HG03108 (cell line): ENCODE results near the gene SIN3A.
"Not testable (repeated sequence)": the region's sequence is repeated elsewhere in the genome, so short reads cannot be mapped to it uniquely, and the experiment has no call there.

ENCODE experiments used
- ATAC-seq: cut with Tn5 transposase; IDR thresholded peaks from one replicate; pipeline ENCODE4 v1.9.1; 2021; ENCODE audit warnings: moderate library complexity; ENCODE audit not compliant: unreplicated experiment

Gene SIN3A

DNA sequence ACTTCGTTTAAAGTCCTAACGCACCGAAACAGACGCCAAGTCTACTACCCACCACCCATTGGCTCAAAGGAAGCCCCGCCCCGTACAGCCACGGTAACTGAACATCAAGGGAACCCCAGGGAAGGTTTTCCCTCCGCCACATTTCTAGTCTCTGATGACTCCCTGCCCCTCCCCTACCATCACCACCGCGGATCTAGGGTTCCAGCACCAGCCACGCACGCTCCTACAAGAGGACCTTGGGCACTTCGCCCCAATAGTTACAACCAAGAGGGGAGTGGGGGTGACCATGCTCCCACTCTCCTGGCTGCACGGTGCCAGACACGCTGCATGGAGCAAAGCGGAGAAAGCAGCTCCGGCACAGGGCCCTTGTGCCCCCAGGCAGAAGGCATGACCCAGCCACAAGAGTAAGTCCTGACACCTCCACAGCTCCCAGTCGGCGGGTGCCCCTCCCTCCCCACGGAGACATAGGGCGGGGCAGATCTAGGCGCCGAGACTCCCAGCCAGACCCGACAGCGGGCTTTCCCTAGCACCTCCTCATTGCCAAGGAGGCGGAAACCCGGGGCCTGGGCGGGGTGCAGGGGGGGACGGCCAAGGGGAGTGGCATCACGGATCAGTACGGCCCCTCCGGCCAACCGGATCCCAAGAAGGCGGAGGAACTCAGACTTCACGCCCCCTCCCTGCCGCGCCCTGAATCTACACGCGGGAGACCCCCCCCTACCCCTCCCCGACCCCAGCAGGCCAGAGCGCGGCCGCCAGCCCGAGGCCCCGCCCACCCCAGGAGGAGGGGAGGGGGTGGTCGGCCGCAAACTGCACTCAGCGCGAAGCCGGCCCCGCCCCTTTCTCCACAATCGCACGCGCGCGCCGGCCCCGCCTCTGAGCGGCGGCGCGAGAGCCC, 936 bp downstream of the SIN3A start:
- peak; percentile 20 for ATAC-seq

DNA sequence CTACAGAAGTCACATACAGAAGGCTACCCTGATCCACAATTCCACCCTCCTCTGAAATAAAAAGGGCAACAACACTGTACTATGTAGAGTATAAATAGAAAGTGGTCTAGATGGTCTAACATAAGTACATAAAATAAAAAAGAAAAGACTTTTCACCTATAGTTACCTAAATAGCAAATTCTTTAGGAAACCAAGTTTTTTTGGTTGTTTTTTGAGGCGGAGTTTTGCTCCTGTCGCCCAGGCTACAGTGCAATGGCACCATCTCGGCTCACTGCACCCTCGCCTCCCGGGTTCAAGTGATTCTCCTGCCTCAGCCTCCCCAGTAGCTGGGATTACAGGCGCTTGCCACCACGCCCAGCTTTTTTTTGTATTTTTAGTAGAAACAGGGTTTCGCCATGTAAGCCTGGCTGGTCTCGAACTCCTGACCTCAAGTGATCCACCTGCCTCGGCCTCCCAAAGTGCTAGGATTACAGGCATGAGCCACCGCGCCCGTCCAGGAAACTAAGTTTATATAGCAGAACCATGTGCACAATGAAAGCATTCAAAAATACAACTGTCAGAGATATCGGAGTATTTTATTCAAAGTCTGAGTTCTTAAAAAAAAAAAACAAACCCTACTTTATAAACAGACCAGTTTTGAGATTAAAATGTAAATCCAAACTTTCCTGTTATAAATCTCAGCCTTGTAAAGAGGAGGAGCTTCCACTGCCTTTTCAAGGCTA, 1.7 kb downstream of the SIN3A start:
- no peak for ATAC-seq

DNA sequence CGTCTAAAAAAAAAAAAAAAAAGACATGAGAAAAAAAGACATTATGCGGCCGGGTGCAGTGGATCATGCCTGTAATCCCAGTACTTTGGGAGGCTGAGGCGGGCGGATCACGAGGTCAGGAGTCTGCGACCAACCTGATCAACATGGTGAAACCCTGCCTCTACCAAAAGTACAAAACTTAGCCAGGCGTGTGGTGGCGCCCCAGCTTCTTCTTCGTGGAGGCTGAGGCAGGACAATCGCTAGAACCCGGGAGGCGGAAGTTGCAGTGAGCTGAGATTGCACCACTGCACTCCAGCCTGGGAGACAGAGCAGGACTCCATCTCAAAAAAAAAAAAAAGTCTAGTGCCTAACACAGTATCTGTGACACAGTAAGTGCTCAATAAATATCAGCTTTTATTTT, 3.3 kb downstream of the SIN3A start:
- not testable (repeated sequence) for ATAC-seq

DNA sequence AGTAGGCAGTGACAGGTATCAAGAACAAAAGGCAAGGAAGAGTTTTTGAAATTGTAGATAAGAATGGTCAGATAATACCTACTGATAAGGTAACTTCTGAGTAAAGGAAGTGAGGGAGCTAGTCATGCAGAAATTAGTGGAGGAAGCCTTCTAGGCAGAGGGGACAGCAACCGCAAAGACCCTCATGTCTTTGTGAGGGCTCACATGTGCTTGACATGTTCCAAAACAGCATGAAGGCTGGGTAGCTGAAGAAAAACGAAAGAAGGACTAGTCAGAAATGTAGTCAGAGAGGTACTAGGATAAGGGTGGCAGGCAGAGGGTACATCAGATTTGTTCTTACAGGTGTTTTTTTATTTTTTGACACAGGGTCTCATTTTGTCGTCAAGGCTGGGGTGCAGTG, 5.3 kb downstream of the SIN3A start:
- no peak for ATAC-seq

DNA sequence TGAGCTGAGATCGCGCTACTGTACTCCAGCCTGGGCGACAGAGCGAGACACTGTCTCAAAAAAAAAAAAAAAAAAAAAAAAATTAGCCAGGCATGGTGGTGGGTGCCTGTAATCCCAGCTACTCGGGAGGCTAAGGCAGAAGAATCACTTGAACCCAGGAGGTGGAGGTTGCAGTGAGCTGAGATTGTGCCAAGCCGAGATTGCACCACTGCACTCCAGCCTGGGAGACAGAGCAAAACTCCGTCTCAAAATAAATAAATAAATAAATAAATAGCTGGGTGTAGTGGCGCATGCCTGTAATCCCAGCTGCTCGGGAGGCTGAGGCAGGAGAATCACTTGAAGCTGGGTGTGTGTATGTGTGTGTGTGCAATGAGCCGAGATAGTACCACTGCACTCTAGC, 6.2 kb downstream of the SIN3A start:
- not testable (repeated sequence) for ATAC-seq

DNA sequence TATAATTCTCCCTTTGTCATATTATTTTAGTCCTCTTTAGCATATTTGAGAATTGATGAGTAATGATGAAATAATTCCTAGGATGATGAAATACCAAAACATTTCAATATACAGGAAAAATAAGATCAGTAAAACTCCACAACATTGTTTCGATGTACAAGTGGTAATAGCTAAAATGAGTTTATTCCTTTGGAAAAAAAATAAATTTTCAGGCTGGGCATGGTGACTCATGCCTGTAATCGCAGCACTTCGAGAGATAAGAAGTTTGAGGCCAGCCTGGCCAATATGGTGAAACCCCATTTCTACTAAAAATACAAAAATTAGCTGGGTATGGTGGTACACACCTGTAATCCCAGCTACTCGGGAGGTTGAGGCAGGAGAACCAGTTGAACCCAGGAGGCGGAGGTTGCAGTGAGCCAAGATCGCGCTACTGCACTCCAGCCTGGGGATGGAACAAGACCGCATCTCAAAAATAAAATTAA, 7.5 kb downstream of the SIN3A start:
- ATAC-seq: not testable (repeated sequence)

DNA sequence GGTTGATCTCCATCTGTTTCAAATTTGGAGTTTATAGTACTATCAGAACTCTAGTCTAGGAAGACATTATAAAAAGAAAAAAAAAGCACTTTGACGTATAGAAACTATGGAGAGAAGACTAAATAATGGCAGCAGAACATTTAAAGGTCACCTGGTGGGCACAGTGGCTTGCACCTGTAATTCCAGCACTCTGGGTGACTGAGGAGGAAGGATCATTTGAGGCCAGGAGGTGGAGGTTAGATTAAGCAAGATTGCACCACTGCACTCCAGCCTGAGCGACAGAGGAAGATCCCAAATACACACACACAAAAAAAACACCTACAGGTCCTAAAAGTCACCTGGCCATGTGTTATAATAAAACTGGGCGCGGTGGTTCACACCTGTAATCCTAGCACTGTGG, 13.8 kb downstream of the SIN3A start:
- ATAC-seq: no peak

DNA sequence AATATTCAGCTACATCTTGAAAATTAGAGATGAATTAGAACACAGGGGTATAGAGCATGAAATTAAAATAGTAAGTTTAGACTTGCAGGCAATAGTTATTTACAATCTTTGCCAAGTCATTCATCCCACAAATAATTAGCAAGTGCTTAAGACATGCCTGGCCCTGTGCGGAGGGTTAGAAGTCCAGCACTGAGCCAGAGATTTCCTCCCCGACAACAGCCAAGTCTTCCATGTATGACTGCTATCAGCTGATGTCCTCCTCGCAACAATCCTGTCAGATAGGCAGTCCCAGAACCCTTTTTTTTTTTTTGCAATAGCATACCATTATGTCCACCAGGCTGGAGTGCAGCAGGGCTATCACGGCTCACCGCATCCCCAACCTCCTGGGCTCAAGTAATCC, 14.6 kb downstream of the SIN3A start:
- no peak for ATAC-seq

DNA sequence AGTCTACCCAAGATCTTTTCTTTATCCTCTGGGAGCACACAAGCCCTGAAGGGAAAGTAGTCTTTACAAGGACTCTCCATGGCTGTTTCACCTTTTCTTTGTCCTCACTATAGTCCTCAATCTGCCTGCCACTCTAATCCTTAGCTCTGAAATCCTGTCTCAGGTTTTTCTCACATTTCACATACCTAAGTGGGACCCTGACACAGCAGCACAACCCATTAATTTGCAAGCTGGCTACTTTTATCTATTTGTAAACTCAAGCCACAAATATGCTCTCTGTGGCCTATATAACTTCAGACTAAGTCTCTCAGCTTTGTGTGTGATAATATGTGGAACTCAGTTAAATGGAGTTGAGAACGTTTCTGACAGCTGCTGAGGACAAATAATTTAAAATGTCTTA, 19.8 kb downstream of the SIN3A start:
- ATAC-seq: no peak

DNA sequence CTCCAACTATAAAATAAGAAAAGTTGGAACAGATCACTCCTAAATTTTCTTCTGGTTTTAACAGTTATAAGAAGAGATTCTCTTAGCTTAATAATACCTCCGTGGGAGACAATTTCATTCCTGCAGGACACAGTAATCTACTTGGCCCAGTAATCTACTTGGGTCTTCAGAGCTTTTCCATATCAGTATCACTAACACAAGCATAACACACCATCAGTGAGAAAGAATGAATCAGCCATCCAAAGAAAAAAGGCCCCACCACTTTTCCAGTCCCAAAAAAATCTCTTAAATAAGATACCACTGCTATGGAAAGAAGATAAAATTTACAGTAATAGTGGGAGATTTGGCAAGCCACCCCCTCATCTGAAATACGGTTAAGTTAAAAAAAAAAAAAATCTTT, 20.2 kb downstream of the SIN3A start:
- ATAC-seq: no peak

DNA sequence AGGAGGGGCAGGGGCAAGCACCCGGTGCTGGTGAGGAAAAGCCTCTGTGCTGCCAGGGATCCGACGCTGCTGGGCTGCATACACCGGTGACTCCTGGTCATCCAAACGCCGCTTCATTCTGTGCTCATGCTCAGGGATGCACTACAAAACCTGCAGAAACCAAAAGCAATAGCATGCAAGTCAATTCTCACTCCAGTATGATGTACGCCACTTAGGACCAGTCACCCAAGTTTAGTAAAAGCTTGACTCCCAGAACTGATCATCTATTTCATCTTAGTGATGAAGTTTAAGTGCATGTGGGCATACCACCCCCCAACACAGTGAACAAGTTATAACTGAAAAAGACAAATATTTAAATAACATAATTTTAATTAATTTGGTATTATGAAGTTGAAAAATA, 21.2 kb downstream of the SIN3A start:
- ATAC-seq: no peak

DNA sequence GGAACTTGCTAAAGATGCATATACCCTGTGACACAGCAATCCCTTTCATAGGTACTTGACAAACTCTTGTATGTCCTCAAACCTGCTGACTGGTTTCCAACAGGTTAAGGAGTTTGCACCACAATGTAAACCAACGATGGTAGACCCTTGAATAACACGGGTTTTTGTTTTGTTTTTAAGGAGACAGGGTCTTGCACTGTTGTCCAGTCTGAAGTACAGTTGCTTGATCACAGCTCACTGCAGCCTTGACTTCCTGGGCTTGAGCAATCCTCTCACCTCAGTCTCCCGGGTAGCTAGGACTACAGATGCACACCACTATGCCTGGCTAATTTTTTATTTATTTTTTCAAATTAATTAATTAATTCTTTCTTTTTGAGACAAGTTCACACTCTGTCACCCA, 23.3 kb downstream of the SIN3A start:
- ATAC-seq: no peak

DNA sequence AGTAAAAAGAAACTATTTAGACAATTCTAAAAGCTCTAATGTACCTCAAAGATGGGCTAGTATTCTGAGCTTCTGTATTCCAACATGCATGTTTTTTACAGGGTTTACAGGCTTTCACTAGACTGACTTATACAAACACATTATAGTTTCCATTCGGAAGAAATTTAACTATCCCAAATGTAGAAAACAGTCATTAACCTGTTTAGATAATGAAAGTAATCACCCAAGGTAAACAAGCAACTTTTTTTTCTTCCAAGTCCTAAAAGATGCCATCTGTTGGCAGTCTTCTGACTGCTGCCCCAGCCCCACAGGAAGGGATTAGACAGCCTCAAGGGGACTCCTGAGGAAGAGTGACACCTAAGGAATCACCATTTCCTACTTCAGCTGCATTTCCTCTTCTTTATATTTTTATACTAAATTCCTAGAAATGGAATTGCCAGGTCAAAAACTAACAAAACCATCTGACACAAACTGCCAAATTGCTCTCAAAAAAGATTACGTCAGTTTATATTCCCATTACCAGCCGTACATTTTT, 25.5 kb downstream of the SIN3A start:
- no peak for ATAC-seq

DNA sequence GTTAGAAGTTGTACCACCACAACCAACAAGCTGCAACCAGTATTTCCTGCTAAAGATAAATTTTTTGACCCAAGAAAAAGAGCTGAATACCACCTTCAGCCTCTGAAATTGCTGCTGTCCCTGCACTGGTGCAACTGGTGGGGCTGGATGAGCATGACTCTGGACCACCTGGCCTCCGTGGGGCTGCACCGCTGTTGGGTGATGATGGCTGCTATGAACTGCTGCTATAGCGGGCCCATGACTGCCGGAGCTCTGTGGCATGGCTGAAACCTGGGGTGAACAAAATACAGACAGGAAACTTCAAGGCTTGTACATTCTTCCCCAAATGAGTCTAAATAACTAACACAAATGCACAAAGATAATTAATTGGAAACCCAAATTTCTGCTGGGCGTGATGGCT, 28.9 kb downstream of the SIN3A start:
- ATAC-seq: no peak

DNA sequence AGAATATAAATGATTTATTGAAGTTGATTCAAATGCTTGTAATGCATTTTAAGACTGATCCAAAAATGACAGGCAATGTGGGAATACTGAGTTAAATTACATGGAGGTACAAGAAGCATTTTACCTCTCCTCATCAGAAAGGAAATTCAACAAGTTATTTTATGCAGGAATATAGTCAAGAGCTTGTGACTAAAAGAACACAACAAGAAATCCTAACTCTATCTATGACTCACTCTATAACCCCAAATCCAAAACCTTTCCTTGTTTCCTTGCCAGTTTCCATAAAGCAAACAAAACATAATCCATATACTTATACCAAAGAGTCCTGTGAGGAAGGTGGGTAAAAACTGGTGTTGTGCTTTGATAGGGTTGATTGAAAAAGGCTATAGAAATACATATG, 30.8 kb downstream of the SIN3A start:
- ATAC-seq: no peak

DNA sequence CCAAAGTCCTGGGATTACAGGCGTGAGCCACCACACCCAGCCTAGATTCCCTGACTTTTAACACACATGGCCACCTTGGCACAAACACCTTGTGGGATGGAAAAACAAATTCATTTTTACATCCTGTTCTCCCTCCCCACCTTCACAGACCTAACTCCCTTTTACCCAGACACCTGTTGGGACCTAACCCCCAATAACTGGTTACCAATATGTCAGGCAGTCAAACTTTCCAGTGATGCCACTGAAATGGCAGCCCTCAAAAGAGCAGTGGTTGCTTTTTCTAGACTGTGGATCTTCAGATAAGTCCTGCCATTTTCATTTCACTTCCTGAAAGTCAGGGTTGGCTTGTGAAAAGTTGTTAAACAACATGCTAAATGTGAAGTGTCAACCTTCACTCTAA, 34.9 kb downstream of the SIN3A start:
- ATAC-seq: no peak

DNA sequence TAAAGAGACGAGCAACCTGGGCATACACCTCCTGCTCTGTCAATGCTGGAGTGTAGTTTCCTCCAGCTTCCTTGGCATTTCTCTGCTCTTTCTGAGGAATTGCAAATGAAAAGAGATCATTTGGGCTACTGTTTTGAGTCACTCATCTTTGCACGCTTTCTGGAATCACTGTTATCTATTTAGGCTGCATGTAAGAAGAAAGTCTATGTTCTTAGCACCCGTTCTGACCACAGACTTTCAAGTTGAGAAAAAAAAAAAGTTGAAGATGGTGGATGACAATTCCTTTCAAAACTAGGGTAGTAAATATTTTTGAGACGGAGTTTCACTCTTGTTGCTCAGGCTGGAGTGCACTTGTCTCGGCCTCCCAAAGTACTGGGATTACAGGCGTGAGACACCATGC, 41.3 kb downstream of the SIN3A start:
- ATAC-seq: no peak

DNA sequence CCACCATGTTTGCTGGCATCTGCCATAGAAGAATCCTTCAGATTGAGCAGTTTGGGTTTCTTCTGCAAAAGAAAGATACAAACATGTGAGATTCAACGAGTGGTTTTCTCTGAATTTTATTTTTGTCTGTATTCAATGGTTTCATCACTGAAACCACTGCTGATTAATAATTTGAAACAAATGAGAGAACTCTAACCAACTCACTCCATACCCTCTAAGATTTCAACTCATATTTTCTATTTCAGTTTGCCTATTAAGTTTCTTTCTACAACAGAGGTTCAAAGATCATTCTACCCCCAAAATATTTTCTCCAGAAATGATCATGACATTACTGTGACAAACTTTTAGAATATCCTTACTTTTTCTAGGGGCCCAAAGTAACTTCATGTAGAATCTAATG, 44.4 kb downstream of the SIN3A start:
- no peak for ATAC-seq

DNA sequence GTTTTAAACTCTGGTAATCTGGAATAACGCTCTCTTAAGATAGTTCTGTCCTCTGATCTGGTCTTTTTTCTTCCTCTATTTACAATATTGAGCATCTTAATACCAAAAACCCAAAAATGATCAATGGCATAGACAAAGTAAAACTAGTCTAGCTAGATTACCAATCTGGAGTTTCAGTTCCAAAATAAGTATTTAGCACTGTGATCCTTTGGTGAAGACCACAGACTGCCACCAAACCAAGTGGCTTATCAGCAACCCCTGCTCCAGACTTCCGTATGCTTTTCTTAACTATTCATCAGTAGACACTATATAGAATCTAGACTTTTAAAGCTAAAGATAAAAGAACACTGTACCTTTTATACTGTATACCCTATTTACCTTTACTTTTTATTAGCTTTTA, 47.6 kb downstream of the SIN3A start:
- no peak for ATAC-seq

DNA sequence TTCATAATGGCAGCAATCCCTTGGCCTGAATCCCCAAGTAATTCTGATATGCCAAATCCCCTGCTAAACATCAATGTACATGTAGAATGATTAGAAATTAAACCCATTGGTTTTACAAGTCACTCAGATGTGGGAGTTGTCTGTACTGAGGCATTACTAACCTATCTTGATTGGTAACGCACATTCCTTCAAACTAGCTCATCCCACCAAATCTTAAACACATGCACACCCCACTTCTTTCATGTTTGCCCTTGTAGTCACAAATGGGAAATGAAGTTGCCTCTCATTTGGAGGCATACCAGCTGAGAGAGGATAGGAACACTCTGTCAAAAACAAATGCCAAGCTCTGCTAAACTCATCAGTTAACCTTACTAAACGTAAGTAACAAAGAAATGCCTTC, 54.0 kb downstream of the SIN3A start:
- ATAC-seq: no peak

DNA sequence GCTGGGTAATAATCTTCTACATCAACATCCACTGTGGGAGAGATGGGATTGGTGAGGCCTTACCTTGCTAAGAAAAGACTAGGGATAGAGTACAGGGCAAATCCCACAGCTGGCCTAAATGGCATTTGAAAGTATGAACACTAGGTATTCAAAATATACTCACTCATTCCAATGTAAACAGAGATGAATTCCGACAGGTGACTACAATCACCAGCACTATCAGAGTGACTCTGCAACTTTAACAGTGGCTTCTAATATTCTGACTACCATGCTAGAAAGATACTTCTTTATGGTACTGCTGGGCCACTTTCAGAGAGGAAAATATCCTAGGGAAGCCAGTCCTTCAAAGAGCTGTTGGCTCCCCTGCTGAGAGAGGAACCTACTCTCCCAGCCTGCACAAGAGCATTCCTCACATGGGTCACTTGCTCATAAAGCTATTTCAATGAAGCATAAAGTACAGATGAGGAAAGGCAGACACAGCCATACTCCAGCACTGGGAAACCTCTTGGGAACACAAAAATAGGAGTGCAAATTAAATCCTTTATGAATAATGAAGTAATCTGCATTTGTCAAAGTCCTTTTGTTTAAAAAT, 61.6 kb downstream of the SIN3A start:
- no peak for ATAC-seq

DNA sequence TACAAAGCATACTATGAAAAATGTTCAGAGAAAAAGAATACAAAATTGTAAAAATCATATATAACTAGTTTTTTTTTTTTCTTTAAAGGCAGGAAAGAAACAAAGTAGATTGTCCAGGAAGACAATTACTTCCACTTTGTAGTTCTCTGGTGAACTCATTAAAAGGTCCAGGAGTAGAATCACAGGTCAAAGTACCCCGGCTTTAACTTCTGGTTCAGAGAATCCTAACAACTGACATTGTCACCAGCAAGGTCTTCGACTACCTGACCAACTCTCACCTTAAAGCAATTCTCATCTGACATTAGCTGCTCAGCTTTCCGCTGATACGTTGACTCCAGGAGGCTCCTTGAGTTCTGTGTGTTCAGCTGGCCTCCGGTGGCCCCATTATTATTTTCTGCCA, 67.5 kb downstream of the SIN3A start:
- ATAC-seq: not testable (repeated sequence)
